ENCODE data around the gene SHLD2. TPM values are rescaled to one million over a fixed set of nuclear protein-coding genes. Genes with fewer than 3 reads are reported as not detected.

The SHLD2 gene
- total RNA-seq, 1 experiment from 2014 or later: 27.6 TPM

DNA sequence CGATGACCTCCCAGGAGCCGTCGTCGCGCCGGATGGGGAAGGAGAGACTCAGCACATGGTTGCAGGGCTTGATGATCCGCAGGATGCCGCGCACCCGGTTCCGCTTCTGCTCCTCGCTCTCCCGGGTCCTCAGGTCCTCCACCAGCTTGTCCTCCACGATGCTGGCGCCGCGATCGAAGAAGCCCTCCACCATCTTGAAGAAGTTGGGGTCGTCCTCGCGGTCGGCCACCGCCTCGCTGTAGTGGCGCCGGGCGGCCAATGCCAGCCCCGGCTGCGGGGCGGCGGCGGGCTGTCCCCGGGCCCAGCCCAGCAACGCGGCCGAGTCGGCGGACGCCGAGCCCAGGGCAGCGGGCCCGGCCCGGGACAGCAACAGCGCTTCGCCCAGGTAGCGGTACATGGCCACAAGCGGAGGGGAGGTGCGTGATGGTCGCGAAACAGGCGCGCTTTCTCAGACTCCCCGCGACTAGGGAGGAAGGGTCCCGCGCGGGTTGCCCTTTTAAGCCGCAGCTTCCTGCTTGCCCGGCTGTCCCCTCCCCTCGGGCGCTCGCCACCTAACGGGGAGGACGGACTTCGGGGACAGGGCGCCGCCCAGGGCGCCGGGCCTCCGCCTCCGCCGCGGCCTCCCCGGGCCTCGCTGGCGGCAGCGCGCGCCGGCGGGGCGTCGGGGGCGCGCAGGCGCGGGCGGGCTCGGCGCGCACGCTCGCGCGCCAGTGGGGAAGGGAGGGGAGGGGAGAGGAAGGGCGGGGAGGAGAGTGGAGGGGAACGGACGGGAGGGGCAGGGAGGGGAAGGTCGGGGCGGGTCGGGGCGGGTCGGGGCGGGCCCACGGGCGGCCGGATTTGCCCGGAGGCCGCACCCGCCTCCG, at the start of gene SHLD2, which contains the start of gene GLUD1 (continued):
- TF ChIP-seq SOX15 (CRISPR knock-in tag; IDR thresholded peaks at IDR 0.05) (no peak), TCF7 (CRISPR knock-in tag; IDR thresholded peaks at IDR 0.05; ENCODE audit: low read depth) (no peak), MYBL2 (CRISPR knock-in tag; IDR thresholded peaks at IDR 0.05) (0 out of 2 replicates have a peak, but pooled peaks have one; percentile 3), SMAD3 (CRISPR knock-in tag; IDR thresholded peaks at IDR 0.05; ENCODE audit: borderline replicate concordance) (no peak), MXD4 (CRISPR knock-in tag; IDR thresholded peaks at IDR 0.05; ENCODE audit: borderline replicate concordance) (no peak), NR1H2 (CRISPR knock-in tag; IDR thresholded peaks at IDR 0.05) (no peak), ELF4 (CRISPR knock-in tag; IDR thresholded peaks at IDR 0.05; ENCODE audit: low read depth) (no peak), ZBTB21 (CRISPR knock-in tag; IDR thresholded peaks at IDR 0.05; ENCODE audit: borderline replicate concordance) (no peak), RORB (CRISPR knock-in tag; IDR thresholded peaks at IDR 0.05) (no peak), GTF2I (CRISPR knock-in tag; conservative IDR thresholded peaks at IDR 0.05) (no peak), NFE2L1 (CRISPR knock-in tag; IDR thresholded peaks at IDR 0.05) (peak; percentile 45; the same call in 1 of the 2 replicates), ZNF121 (CRISPR knock-in tag; IDR thresholded peaks at IDR 0.05) (no peak), JUN (CRISPR knock-in tag; IDR thresholded peaks at IDR 0.05) (peak; percentile 40; the same call in 1 of the 2 replicates)
- TF ChIP-seq, protein P1, sequence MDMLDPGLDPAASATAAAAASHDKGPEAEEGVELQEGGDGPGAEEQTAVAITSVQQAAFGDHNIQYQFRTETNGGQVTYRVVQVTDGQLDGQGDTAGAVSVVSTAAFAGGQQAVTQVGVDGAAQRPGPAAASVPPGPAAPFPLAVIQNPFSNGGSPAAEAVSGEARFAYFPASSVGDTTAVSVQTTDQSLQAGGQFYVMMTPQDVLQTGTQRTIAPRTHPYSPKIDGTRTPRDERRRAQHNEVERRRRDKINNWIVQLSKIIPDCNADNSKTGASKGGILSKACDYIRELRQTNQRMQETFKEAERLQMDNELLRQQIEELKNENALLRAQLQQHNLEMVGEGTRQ (CRISPR knock-in tag; IDR thresholded peaks at IDR 0.05): no peak
- TF ChIP-seq, protein P2, sequence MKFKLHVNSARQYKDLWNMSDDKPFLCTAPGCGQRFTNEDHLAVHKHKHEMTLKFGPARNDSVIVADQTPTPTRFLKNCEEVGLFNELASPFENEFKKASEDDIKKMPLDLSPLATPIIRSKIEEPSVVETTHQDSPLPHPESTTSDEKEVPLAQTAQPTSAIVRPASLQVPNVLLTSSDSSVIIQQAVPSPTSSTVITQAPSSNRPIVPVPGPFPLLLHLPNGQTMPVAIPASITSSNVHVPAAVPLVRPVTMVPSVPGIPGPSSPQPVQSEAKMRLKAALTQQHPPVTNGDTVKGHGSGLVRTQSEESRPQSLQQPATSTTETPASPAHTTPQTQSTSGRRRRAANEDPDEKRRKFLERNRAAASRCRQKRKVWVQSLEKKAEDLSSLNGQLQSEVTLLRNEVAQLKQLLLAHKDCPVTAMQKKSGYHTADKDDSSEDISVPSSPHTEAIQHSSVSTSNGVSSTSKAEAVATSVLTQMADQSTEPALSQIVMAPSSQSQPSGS (CRISPR knock-in tag; IDR thresholded peaks at IDR 0.05; ENCODE audit: borderline replicate concordance, low read depth): no peak
- TF ChIP-seq, protein P3, sequence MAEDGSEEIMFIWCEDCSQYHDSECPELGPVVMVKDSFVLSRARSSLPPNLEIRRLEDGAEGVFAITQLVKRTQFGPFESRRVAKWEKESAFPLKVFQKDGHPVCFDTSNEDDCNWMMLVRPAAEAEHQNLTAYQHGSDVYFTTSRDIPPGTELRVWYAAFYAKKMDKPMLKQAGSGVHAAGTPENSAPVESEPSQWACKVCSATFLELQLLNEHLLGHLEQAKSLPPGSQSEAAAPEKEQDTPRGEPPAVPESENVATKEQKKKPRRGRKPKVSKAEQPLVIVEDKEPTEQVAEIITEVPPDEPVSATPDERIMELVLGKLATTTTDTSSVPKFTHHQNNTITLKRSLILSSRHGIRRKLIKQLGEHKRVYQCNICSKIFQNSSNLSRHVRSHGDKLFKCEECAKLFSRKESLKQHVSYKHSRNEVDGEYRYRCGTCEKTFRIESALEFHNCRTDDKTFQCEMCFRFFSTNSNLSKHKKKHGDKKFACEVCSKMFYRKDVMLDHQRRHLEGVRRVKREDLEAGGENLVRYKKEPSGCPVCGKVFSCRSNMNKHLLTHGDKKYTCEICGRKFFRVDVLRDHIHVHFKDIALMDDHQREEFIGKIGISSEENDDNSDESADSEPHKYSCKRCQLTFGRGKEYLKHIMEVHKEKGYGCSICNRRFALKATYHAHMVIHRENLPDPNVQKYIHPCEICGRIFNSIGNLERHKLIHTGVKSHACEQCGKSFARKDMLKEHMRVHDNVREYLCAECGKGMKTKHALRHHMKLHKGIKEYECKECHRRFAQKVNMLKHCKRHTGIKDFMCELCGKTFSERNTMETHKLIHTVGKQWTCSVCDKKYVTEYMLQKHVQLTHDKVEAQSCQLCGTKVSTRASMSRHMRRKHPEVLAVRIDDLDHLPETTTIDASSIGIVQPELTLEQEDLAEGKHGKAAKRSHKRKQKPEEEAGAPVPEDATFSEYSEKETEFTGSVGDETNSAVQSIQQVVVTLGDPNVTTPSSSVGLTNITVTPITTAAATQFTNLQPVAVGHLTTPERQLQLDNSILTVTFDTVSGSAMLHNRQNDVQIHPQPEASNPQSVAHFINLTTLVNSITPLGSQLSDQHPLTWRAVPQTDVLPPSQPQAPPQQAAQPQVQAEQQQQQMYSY (CRISPR knock-in tag; IDR thresholded peaks at IDR 0.05): no peak
- TF ChIP-seq, protein P4, sequence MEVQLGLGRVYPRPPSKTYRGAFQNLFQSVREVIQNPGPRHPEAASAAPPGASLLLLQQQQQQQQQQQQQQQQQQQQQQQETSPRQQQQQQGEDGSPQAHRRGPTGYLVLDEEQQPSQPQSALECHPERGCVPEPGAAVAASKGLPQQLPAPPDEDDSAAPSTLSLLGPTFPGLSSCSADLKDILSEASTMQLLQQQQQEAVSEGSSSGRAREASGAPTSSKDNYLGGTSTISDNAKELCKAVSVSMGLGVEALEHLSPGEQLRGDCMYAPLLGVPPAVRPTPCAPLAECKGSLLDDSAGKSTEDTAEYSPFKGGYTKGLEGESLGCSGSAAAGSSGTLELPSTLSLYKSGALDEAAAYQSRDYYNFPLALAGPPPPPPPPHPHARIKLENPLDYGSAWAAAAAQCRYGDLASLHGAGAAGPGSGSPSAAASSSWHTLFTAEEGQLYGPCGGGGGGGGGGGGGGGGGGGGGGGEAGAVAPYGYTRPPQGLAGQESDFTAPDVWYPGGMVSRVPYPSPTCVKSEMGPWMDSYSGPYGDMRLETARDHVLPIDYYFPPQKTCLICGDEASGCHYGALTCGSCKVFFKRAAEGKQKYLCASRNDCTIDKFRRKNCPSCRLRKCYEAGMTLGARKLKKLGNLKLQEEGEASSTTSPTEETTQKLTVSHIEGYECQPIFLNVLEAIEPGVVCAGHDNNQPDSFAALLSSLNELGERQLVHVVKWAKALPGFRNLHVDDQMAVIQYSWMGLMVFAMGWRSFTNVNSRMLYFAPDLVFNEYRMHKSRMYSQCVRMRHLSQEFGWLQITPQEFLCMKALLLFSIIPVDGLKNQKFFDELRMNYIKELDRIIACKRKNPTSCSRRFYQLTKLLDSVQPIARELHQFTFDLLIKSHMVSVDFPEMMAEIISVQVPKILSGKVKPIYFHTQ (CRISPR knock-in tag; IDR thresholded peaks at IDR 0.05): no peak
- TF ChIP-seq, protein P5, sequence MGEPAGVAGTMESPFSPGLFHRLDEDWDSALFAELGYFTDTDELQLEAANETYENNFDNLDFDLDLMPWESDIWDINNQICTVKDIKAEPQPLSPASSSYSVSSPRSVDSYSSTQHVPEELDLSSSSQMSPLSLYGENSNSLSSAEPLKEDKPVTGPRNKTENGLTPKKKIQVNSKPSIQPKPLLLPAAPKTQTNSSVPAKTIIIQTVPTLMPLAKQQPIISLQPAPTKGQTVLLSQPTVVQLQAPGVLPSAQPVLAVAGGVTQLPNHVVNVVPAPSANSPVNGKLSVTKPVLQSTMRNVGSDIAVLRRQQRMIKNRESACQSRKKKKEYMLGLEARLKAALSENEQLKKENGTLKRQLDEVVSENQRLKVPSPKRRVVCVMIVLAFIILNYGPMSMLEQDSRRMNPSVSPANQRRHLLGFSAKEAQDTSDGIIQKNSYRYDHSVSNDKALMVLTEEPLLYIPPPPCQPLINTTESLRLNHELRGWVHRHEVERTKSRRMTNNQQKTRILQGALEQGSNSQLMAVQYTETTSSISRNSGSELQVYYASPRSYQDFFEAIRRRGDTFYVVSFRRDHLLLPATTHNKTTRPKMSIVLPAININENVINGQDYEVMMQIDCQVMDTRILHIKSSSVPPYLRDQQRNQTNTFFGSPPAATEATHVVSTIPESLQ (CRISPR knock-in tag; IDR thresholded peaks at IDR 0.05): no peak
- TF ChIP-seq, protein P6, sequence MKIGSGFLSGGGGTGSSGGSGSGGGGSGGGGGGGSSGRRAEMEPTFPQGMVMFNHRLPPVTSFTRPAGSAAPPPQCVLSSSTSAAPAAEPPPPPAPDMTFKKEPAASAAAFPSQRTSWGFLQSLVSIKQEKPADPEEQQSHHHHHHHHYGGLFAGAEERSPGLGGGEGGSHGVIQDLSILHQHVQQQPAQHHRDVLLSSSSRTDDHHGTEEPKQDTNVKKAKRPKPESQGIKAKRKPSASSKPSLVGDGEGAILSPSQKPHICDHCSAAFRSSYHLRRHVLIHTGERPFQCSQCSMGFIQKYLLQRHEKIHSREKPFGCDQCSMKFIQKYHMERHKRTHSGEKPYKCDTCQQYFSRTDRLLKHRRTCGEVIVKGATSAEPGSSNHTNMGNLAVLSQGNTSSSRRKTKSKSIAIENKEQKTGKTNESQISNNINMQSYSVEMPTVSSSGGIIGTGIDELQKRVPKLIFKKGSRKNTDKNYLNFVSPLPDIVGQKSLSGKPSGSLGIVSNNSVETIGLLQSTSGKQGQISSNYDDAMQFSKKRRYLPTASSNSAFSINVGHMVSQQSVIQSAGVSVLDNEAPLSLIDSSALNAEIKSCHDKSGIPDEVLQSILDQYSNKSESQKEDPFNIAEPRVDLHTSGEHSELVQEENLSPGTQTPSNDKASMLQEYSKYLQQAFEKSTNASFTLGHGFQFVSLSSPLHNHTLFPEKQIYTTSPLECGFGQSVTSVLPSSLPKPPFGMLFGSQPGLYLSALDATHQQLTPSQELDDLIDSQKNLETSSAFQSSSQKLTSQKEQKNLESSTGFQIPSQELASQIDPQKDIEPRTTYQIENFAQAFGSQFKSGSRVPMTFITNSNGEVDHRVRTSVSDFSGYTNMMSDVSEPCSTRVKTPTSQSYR (CRISPR knock-in tag; IDR thresholded peaks at IDR 0.05): no peak
- TF ChIP-seq, protein P7, sequence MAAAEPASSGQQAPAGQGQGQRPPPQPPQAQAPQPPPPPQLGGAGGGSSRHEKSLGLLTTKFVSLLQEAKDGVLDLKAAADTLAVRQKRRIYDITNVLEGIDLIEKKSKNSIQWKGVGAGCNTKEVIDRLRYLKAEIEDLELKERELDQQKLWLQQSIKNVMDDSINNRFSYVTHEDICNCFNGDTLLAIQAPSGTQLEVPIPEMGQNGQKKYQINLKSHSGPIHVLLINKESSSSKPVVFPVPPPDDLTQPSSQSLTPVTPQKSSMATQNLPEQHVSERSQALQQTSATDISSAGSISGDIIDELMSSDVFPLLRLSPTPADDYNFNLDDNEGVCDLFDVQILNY (CRISPR knock-in tag; IDR thresholded peaks at IDR 0.05): no peak
- TF ChIP-seq, protein P8, sequence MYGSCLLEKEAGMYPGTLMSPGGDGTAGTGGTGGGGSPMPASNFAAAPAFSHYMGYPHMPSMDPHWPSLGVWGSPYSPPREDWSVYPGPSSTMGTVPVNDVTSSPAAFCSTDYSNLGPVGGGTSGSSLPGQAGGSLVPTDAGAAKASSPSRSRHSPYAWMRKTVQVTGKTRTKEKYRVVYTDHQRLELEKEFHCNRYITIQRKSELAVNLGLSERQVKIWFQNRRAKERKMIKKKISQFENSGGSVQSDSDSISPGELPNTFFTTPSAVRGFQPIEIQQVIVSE (CRISPR knock-in tag; IDR thresholded peaks at IDR 0.05; ENCODE audit: borderline replicate concordance): no peak
- TF ChIP-seq, protein P9, sequence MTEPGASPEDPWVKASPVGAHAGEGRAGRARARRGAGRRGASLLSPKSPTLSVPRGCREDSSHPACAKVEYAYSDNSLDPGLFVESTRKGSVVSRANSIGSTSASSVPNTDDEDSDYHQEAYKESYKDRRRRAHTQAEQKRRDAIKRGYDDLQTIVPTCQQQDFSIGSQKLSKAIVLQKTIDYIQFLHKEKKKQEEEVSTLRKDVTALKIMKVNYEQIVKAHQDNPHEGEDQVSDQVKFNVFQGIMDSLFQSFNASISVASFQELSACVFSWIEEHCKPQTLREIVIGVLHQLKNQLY (CRISPR knock-in tag; IDR thresholded peaks at IDR 0.05): no peak

All from WTC11 (cell line).